Measurements from ENCODE around the gene ZNF586.
"Not testable (repeated sequence)": the region's sequence is repeated elsewhere in the genome, so short reads cannot be mapped to it uniquely, and the experiment has no call there.

ZNF586 gene

DNA sequence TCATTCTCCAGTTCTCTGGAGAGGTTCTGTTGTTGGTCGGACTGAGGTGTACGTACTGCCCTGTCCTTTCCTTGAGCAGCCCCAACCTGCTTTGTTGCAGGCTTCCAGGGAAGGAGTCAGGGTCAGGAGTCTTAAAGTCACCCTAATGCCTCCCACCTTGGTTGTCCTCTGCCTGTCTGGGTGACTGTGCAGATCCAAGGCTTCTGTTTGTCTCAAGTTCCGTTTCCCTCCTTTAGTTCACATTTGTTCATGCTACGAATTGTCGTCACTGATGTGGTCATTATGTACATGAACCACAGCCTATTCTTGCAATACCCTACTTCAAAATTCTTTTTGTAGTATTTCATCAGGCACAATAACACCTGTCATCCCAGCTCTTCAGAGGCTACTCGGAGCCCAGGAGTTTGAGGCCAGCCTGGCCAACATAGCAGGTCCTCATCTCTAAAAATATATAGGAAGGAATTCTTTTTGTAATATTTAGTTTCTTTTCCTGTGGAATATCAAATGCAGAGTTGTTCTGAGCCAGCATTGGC, 7.4 kb downstream of the ZNF586 start:
- no peak for TF ChIP-seq ZNF274 (IDR thresholded peaks at IDR 0.05; ENCODE audit: low read depth, low read length)
- H3K4me3 ChIP-seq (ENCODE audit: low read length): no peak overlapping the region

DNA sequence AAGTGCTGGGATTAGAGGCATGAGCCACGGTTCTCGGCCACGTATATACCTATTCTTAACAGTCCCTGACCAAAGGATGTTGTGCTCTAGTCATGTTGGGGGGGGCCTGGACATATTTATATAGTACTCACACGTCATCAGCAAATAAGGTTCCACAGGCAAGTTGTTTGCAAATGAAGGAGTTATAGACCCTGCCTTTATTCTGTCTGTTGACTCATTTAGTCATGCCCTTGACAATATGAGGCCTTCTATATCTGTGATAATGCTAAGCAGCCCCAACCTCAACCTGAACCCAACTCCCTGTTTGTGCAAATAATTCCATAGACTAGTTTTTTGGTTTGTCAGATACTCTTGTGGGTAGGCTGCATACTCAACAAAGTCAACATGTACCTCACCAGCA, 8.9 kb downstream of the ZNF586 start:
- no peak overlapping the region for H3K4me3 ChIP-seq (ENCODE audit: low read length)
- no peak for TF ChIP-seq ZNF274 (IDR thresholded peaks at IDR 0.05; ENCODE audit: low read depth, low read length)

DNA sequence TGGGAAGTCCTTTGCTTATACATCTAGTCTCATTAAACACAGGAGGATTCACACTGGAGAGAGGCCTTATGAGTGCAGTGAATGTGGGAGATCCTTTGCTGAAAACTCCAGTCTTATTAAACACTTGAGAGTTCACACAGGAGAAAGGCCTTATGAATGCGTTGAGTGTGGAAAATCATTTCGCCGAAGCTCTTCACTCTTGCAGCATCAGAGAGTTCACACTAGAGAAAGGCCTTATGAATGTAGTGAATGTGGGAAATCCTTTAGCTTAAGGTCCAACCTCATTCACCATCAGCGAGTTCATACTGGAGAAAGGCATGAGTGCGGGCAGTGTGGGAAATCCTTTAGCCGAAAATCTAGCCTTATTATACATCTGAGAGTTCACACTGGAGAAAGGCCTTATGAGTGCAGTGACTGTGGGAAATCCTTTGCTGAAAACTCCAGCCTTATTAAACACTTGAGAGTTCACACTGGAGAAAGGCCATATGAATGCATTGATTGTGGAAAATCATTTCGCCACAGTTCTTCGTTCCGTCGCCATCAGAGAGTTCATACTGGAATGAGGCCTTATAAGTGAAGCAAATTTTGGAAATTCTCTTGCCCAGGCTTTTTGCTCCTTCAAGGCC, 9.9 kb downstream of the ZNF586 start:
- no peak overlapping the region for H3K4me3 ChIP-seq (ENCODE audit: low read length)
- TF ChIP-seq ZNF274 (IDR thresholded peaks at IDR 0.05; ENCODE audit: low read depth, low read length): no peak

DNA sequence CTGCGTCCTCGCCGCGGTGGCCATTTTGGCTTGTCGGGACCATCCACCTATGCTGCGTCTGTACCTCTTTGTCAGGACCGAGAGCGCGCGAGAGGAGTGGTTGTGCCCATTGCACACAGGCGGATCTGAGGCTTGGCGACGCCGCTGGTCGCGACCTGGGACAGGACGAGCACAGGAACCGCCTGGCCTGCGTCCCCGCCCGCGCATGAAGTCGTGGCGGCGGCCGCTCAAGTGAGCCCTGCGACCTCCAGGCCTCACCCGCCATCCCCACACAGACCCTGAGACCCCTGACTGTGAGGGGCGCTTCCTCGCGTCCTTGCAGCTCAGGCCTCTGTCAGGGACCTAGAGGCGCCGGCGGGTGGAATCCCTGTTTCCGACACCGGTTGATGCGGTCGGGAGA, 16.8 kb downstream of the ZNF586 start:
- H3K4me3 ChIP-seq (ENCODE audit: low read length): no peak overlapping the region
- no peak for TF ChIP-seq ZNF274 (IDR thresholded peaks at IDR 0.05; ENCODE audit: low read depth, low read length)

DNA sequence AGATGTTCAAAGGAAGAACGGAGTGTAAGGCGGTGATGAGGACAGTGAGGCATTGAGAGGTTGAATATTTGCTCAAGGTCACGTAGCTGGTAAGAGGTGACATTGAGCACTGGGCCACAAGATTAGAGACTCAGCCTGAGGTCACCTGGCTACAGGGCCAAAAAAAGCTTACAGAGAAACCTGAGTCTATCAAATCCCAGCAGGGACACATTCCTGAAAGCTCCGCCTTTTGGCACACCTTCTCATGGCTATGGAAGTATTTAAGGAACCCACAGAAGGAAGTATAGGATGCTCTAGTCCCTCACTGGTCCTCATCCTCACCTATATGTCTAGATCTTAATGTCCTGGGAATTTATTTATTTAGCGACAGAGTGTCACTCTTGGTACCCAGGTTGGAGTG, 17.4 kb downstream of the ZNF586 start:
- no peak for TF ChIP-seq ZNF274 (IDR thresholded peaks at IDR 0.05; ENCODE audit: low read depth, low read length)
- no peak overlapping the region for H3K4me3 ChIP-seq (ENCODE audit: low read length)

DNA sequence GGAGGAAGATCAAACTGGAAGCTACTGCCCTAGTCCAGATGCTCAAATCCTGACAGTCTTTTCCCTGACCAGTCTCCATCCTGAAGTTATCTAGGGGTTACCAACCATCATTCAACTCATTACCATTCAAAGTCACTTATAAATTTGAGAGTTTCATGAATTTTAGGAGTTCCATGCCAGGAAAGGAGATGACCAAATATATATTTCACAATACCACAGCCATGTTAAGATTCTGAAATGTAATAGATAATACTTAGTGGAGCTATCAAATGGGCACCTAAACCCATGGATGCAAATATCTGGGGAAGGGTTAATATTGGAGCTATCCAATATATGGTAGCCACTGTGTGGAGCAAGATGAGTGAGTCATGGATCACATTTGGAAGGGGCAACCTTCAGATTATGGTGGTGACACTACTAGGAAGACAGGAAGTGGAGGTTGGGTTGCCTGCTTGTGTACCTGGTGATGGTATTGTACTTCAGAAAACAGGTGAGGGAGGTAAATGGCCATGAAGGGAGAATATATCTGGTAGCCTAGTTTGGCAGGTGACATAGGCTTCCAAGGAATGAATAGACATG, 18.7 kb downstream of the ZNF586 start:
- TF ChIP-seq ZNF274 (IDR thresholded peaks at IDR 0.05; ENCODE audit: low read depth, low read length): no peak

DNA sequence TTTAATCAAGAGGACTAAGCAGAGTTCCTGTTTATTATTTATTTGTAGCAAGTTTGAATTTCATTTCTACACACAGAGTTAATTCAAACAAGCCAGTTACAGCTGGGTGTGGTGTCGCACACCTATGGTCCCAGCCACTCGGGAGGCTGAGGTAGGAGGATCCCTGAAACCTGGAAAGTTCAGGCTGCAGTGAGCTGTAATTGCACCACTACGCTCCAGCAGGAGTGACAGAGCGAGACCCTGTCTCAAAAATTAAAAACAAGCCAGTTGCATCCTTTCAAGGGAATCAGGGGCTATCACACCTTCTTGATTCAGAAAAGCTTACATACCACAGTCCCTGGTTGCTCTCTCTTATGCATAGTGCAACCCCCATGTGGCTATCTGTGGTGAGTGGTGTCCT, 19.8 kb downstream of the ZNF586 start:
- H3K4me3 ChIP-seq (ENCODE audit: low read length): no peak overlapping the region
- no peak for TF ChIP-seq ZNF274 (IDR thresholded peaks at IDR 0.05; ENCODE audit: low read depth, low read length)

More for the DNA sequence above, 18.7 kb downstream of the ZNF586 start:
- no peak overlapping the region for H3K4me3 ChIP-seq (ENCODE audit: low read length)

- not testable (repeated sequence) for H3K4me3 ChIP-seq (ENCODE audit: low read length)
These were observed 27.1 kb downstream of the ZNF586 start for GRCh38 chr19:57796580-57796979.

- TF ChIP-seq ZNF274 (IDR thresholded peaks at IDR 0.05; ENCODE audit: low read depth, low read length): no peak
These were observed 31.2 kb downstream of the ZNF586 start for GRCh38 chr19:57800696-57801095.

GRCh38 chr19:57802269-57802668, 32.8 kb downstream of the ZNF586 start:
- no peak overlapping the region; the same call in 1 of the 2 replicates for H3K4me3 ChIP-seq (ENCODE audit: low read length)
- no peak for TF ChIP-seq ZNF274 (IDR thresholded peaks at IDR 0.05; ENCODE audit: low read depth, low read length)

More at GRCh38 chr19:57800696-57801095, 31.2 kb downstream of the ZNF586 start:
- no peak overlapping the region for H3K4me3 ChIP-seq (ENCODE audit: low read length)

DNA sequence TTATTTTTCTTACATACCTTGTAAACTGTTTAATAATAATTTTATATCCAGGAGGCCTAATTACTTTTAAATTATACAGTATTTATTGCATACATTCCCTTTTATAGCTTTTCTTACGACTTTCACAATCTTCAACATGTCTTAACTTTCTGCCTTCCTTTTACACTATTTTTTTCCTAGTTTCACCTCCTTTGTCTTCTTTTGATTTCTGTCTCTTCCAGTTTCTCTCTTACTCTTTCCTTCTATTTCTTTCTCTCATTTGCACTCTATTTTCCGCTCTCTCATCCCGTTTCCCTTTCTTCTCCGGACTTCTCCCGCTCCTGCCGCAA, 33.8 kb downstream of the ZNF586 start:
- H3K4me3 ChIP-seq (ENCODE audit: low read length): peak overlapping the region; percentile 52; the same call in 1 of the 2 replicates
- no peak for TF ChIP-seq ZNF274 (IDR thresholded peaks at IDR 0.05; ENCODE audit: low read depth, low read length)

DNA sequence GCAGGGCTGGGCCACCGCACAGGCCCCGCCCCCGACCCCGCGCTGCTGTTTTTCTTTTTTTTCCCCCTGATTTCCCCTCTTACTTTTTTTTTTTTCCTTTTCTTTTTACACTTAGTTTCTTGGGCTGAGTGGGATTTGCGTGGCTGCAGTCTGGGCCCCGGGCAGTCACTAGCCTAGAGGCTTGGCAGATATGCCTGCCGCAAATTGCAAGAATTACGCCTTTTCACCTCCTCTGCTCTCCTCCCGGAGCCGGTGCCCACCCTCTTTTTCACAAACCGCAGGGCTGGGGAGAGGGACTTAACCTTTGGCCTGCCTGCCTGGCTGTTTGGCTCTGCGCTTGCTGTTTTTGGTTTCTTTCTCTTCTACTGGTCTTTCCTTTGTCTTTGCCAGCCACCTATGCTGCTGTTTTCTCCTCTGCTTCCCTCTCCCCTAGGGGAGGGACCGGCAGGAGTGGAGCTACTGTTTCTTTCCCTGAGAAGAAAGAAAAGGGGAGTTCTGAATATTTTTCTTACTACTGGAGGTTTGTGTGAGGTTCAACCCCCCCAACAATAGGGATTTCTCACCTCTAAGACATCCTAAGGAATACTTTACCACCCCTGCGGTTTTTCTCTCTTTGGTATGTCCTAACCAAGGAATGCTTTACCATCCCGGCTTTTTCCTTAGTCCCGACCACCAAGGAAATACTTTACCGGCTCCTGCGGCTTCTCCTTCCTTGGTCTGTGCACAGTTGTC, 34.3 kb downstream of the ZNF586 start:
- peak overlapping the region; percentile 52; the same call in 1 of the 2 replicates for H3K4me3 ChIP-seq (ENCODE audit: low read length)
- TF ChIP-seq ZNF274 (IDR thresholded peaks at IDR 0.05; ENCODE audit: low read depth, low read length): no peak

- no peak for TF ChIP-seq ZNF274 (IDR thresholded peaks at IDR 0.05; ENCODE audit: low read depth, low read length)
- no peak overlapping the region for H3K4me3 ChIP-seq (ENCODE audit: low read length)
These were observed 38.1 kb downstream of the ZNF586 start for GRCh38 chr19:57807541-57807940.

GRCh38 chr19:57810410-57811295, 41.2 kb downstream of the ZNF586 start:
- H3K4me3 ChIP-seq (ENCODE audit: low read length): not testable (repeated sequence)
